IMR-90 (cell line): ENCODE results near the gene MUTYH. TPM values are rescaled to one million over a fixed set of nuclear protein-coding genes. Genes with fewer than 3 reads are reported as not detected.

Source experiments
- ATAC-seq: fragments of 200-7000 bp; cut with Tn5 transposase; 2 replicates; pipeline ENCODE4 v1.9.1; 2020; ENCODE audit warnings: low read depth, mild to moderate bottlenecking, moderate library complexity
- BruUV-seq: library from RNA; stranded (reverse); fragments of 400-500 nt; replicated peaks from 2 replicates; lab custom pipeline; 2021; lab: Mats Ljungman, UMichigan
- CTCF ChIA-PET: fragments of 300-600 bp; formaldehyde crosslinking; extraction: SDS; loops from one replicate; lab custom pipeline; 2021; ENCODE audit warnings: antibody characterized with exemption; lab: Yijun Ruan, JAX
- POLR2A ChIA-PET: fragments of 300-600 bp; sonication (Branson Sonifier 250); formaldehyde crosslinking; loops from one replicate; lab custom pipeline; 2022; ENCODE audit warnings: antibody characterized with exemption; ENCODE audit not compliant: unreplicated experiment; lab: Charles Lee
- DNase-seq: peaks from one replicate; pipeline ENCODE4 v3.0.0; 2013
- H2AFZ ChIP-seq: replicated peaks from 2 replicates; pipeline ENCODE3; 2013; ENCODE audit warnings: low read length, mild to moderate bottlenecking; ENCODE audit not compliant: poor library complexity
- H2AK5ac ChIP-seq: 2 replicates; pipeline ENCODE4 v1.6.1; 2013; ENCODE audit warnings: low read depth, low read length, inconsistent platforms
- H2AK9ac ChIP-seq: replicated peaks from 2 replicates; pipeline ENCODE3; 2013; ENCODE audit warnings: mild to moderate bottlenecking, low read depth, low read length, moderate library complexity; ENCODE audit not compliant: poor library complexity
- H2BK120ac ChIP-seq: 2 replicates; pipeline ENCODE4 v1.6.1; 2013; ENCODE audit warnings: low read depth, low read length, inconsistent platforms
- H2BK15ac ChIP-seq: 3 replicates; pipeline ENCODE4 v1.6.1; 2013; ENCODE audit warnings: low read depth, low read length, inconsistent platforms
- H2BK20ac ChIP-seq: 2 replicates; pipeline ENCODE4 v1.6.1; 2013; ENCODE audit warnings: low read depth, mild to moderate bottlenecking, inconsistent platforms, low read length, moderate library complexity
- H2BK5ac ChIP-seq: 2 replicates; pipeline ENCODE4 v1.6.1; 2013; ENCODE audit warnings: mild to moderate bottlenecking, low read depth, low read length, inconsistent platforms; ENCODE audit not compliant: poor library complexity, severe bottlenecking
- H3K14ac ChIP-seq: replicated peaks from 2 replicates; pipeline ENCODE4 v1.6.1; 2013; ENCODE audit warnings: low read depth, low read length, inconsistent platforms
- H3K18ac ChIP-seq: 2 replicates; pipeline ENCODE4 v1.6.1; 2013; ENCODE audit warnings: low read depth, low read length, control low read depth
- H3K23ac ChIP-seq: 2 replicates; pipeline ENCODE4 v1.6.1; 2013; ENCODE audit warnings: low read depth, low read length, inconsistent platforms
- H3K27ac ChIP-seq: 2 replicates; pipeline ENCODE4 v1.5.1; 2013; ENCODE audit warnings: mild to moderate bottlenecking, control low read depth, low read length; ENCODE audit not compliant: insufficient read depth
- H3K27me3 ChIP-seq: 2 replicates; pipeline ENCODE4 v1.6.1; 2013; ENCODE audit warnings: low read length; ENCODE audit not compliant: control insufficient read depth, insufficient read depth
- H3K36me3 ChIP-seq: 2 replicates; pipeline ENCODE4 v1.6.1; 2013; ENCODE audit warnings: low read length, mixed read lengths; ENCODE audit not compliant: control insufficient read depth, insufficient read depth
- H3K4ac ChIP-seq: 2 replicates; pipeline ENCODE4 v1.6.1; 2013; ENCODE audit warnings: low read depth, low read length, inconsistent platforms
- H3K4me1 ChIP-seq: 2 replicates; pipeline ENCODE4 v1.6.1; 2013; ENCODE audit warnings: low read length, mixed read lengths; ENCODE audit not compliant: control insufficient read depth, insufficient read depth
- H3K4me2 ChIP-seq: 2 replicates; pipeline ENCODE4 v1.6.1; 2013; ENCODE audit warnings: low read depth, mild to moderate bottlenecking, control low read depth, low read length, moderate library complexity
- H3K4me3 ChIP-seq: 2 replicates; pipeline ENCODE4 v1.5.1; 2013; ENCODE audit warnings: low read depth, mild to moderate bottlenecking, control low read depth, low read length, moderate library complexity; ENCODE audit not compliant: insufficient read depth
- H3K56ac ChIP-seq: 2 replicates; pipeline ENCODE4 v1.6.1; 2013; ENCODE audit warnings: low read length, inconsistent platforms; ENCODE audit not compliant: insufficient read depth; ENCODE audit errors: extremely low read depth
- H3K79me1 ChIP-seq, 2 experiments: 2 replicates each; pipeline ENCODE4 v1.6.1; 2013; ENCODE audit warnings: low read length in 2 of 2, inconsistent platforms in 1 of 2, low read depth in 1 of 2
- H3K9ac ChIP-seq: 2 replicates; pipeline ENCODE4 v1.6.1; 2013; ENCODE audit warnings: low read depth, low read length, control low read depth
- H3K9me1 ChIP-seq: 2 replicates; pipeline ENCODE4 v1.6.1; 2013; ENCODE audit warnings: low read length, inconsistent platforms; ENCODE audit not compliant: insufficient read depth
- H3K9me3 ChIP-seq: 2 replicates; pipeline ENCODE4 v1.6.1; 2013; ENCODE audit warnings: low read length; ENCODE audit not compliant: control insufficient read depth, insufficient read depth
- H4K20me1 ChIP-seq: 2 replicates; pipeline ENCODE4 v1.6.1; 2013; ENCODE audit warnings: low read length, inconsistent platforms; ENCODE audit not compliant: insufficient read depth
- H4K5ac ChIP-seq: 2 replicates; pipeline ENCODE4 v1.6.1; 2013; ENCODE audit warnings: mild to moderate bottlenecking, low read depth, low read length, control low read depth
- H4K8ac ChIP-seq, 2 experiments: 2 replicates each; pipeline ENCODE4 v1.6.1; 2013; ENCODE audit warnings: low read depth in 2 of 2, low read length in 2 of 2, control low read depth in 1 of 2, inconsistent platforms in 1 of 2
- H4K91ac ChIP-seq: 2 replicates; pipeline ENCODE4 v1.6.1; 2013; ENCODE audit warnings: low read depth, low read length, inconsistent platforms; ENCODE audit not compliant: insufficient read depth
- MXI1 ChIP-seq: IDR thresholded peaks from 2 replicates; pipeline ENCODE4 v1.6.1; 2012; ENCODE audit warnings: low read depth, mild to moderate bottlenecking, low read length, moderate library complexity, borderline replicate concordance
- NFE2L2 ChIP-seq: fragments of 150-350 bp; IDR thresholded peaks from 2 replicates; pipeline ENCODE4 v1.6.1; 2016; ENCODE audit warnings: low read depth, mild to moderate bottlenecking, low read length
- WGBS, 2 experiments: methylation state at CpG; one replicate each; pipeline versions ENCODE4 v1.1.5 to v1.1.7; 2013; ENCODE audit warnings: missing lambda C conversion rate in 2 of 2; ENCODE audit not compliant: insufficient read length in 1 of 2; ENCODE audit errors: extremely low coverage in 2 of 2; 5-methylcytosine and 5-hydroxymethylcytosine counted together
- dilution Hi-C: fragments of 300-500 bp; cut with HindIII; formaldehyde crosslinking; loops from one replicate; pipeline ENCODE4 v1.14.3; 2018; ENCODE audit warnings: low sequenced_read_pairs; ENCODE audit not compliant: unreplicated experiment
- in situ Hi-C: fragments of 300-500 bp; cut with MboI; formaldehyde crosslinking; loops from 3 replicates; pipeline ENCODE4 v1.14.3; 2019; ENCODE audit warnings: low sequenced_read_pairs, inconsistent platforms, mixed read lengths
- intact Hi-C: fragments of 100-400 bp; cut with micrococcal nuclease; formaldehyde crosslinking; loops from 2 replicates; pipeline ENCODE4 v1.10.0; 2022
- polyA plus RNA-seq, 3 experiments: library from polyadenylated mRNA; depleted of rRNA; stranded (reverse); fragments of >200 nt; gene quantifications; 2 replicates each; pipeline ENCODE4 v1.2.3, GENCODE V29; 2012; ENCODE audit warnings: low replicate concordance in 1 of 3
- total RNA-seq: library from RNA; depleted of rRNA; stranded (reverse); fragments of >200 nt; gene quantifications from 2 replicates; pipeline ENCODE4 v1.2.3, GENCODE V29; 2012

MUTYH gene
- total and polyA plus RNA-seq, 2 of the 4 experiments (the other 2 are of a cell fraction) = 9.1 to 14.6 TPM

GRCh38 chr1:45356186-45356585 is 15.9 kb upstream of the MUTYH start:
- Histone ChIP-seq H4K5ac (no peak overlapping the region), H3K4me3 (no peak overlapping the region), H3K56ac (no peak overlapping the region), H3K4me2 (no peak overlapping the region), H3K4me1 (no peaks in the 10 kb centered on the region; the same call in 1 of the 2 replicates), H2BK5ac (no peak overlapping the region), H4K91ac (no peak overlapping the region), H3K4ac (no peak overlapping the region), H3K9ac (no peak overlapping the region), H3K9me1 (no peaks in the 10 kb centered on the region), H4K20me1 (no peaks in the 10 kb centered on the region), H3K18ac (no peak overlapping the region), H3K14ac (no peak overlapping the region), H3K36me3 (no peaks in the 10 kb centered on the region), H3K27me3 (no peaks in the 10 kb centered on the region), H2BK20ac (no peak overlapping the region), H2AK9ac (no peak overlapping the region), H2BK120ac (no peak overlapping the region), H3K27ac (no peak overlapping the region), H4K8ac (no peak overlapping the region), H3K9me3 (no peaks in the 10 kb centered on the region), H2AK5ac (no peak overlapping the region), H2BK15ac (no peak overlapping the region), H3K23ac (no peak overlapping the region), H3K79me1 (no peaks in the 10 kb centered on the region), H2AFZ (no peak overlapping the region)
- TF ChIP-seq MXI1 = no peak
- no peak for TF ChIP-seq NFE2L2
- intact Hi-C loops = no loop called here
- ChIA-PET POLR2A (no interaction called here), CTCF (interaction anchor here (0.6 to 8.1 kb wide), 3 partner anchors 136 to 248 kb away, joined by 3 to 95 read pairs (median 4); partner anchors contain the start of gene TESK2)
- peak; percentile 24; the same call in 1 of the 2 replicates for ATAC-seq
- in situ Hi-C loops = loop anchor here (5.0 kb wide), 1 partner anchor 216 kb away; no protein-coding TSS in a partner anchor
- BruUV-seq = no TSS peak
- dilution Hi-C loops = no loop called here
- 36% methylated on average over 4 of the region's 4 CpGs; no CpG with 5 or more reads in 1 of the 2 experiments for WGBS, 2 experiments
- peak; percentile 55 for DNase-seq
